Activated CD4-positive, alpha-beta T cell treated with anti-CD3 and anti-CD28 coated beads for 1 hour (primary cell): Measurements from ENCODE around the gene FRAS1.
"Not testable (repeated sequence)": the region's sequence is repeated elsewhere in the genome, so short reads cannot be mapped to it uniquely, and the experiment has no call there.

Experiments used
- DNase-seq: peaks from one replicate; pipeline ENCODE4 v3.0.0-alpha.2; 2020

The FRAS1 gene

DNA sequence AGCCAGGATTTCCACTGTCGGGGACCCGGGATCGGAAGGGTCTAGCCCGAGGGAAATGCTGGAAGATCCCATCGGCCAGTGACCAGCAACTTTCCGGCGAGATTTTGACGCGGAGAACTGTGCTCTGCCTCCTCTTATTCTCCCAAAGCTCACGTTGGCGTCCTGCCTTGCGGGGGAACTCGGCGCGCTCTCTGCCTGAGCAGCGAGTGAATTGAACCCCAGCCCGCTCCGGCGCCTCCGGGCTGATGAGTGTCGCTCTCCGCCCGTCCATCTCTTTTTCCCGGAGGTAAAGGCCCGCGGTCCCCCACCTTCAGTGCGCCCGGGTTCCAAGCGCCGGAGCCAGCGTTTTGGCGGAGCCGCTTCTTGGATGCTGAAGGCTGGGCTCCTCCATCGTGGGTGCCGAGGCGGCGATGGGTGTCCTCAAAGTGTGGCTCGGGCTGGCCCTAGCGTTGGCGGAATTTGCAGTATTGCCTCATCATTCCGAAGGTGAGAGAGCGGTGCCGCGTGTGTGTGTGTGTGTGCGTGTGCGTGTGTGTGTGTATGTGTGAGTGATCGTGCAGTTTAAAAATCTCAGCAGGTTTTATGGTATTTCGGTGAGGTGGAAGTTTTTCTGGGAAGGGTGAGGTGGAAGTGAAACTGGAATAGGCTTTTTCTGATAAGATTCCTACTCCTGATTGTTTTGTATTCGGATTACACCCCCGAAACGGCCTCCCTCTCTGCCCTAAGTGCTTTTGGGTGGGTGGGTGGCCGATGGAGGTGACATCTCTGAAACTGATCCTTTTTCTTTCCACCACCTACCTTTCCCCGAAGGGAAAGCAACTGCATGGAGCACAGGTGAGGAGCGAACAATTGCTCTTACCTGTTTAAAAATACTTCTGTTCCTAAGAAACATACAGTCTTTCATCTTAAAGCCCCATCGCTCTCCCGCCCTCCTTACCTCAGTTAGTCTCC is 752 bp downstream of the FRAS1 start:
- DNase-seq: no peak

GRCh38 chr4:78058591-78059523 is 1.7 kb downstream of the FRAS1 start:
- no peak for DNase-seq

- no peak for DNase-seq
These were observed 2.4 kb downstream of the FRAS1 start for GRCh38 chr4:78059524-78059889.

DNA sequence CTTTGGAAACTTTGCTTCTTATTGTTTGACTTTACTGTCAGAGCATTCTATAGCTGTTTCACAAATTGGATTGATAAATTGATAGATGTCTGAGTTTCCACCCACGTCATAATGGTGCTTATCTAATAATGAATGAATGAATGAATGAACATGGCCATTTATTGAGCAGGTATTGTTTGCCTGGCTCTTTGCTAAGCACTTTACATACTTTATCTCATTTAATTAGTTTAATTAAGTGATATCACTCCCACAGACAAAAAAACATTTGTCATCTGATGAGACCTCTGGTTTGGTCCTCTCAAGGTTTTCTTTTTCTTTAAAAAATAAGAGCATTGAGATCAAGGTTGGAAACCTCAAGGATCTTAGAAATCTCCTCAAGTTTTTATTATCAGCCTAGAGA is 2.8 kb downstream of the FRAS1 start:
- DNase-seq: no peak

DNA sequence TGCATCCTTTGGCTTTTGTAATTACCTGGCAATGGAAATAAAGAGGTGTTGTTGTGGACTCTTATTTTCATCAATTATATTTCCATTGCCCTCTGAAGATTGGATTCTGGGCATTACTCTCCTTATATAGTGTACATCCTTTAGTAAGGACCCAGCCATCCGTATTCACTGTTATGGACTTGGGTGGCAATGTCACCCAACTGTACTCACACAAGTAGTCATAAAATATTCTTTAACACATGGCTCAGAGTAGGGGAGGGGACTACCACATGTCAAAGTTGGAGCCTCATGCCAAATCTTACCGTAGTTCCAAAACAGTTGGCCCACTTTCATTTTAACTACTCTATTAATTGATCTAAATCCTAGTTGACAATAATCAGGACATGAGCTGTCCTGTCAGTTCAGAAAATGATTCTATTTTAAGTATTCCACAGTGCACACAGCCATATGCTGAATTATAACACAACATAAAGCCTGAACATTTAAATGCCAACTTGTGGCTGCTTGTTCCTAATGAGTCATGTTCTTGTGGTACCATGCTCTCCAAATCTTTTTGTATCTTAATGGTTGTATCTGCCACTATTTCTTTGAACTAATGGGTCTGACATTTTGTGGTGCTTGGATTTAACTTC is 4.9 kb downstream of the FRAS1 start:
- no peak for DNase-seq

DNA sequence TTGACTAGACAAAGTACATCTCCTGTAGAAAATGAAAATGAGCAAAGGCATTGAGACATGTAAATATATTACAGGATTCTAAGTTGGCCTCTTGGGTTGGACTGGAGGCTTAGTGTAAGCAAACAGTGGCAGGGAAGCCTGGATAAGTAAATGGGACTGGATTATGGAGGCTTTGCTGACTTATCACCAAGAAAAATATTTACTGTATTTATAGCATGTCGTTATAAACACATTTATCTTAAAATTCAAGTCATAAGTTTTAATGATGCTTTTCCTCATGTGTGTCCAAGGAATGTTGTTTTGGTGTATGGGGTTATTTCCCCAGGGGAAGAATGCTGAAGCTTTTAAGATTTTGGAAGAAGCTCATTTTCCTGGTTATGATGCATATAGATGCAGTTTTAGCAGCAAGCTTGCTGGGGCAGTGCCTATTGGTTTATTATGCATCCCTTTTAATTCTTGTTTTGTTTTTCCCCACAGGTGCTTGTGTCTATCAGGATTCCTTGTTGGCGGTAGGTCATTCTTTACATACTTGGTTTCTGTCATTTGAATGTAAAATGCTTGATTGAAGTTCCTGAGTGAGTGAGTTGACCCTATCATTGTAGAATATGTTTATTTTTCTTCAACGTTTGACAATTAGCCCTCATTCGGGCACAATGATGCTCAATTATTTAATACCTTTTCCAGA is 8.5 kb downstream of the FRAS1 start:
- DNase-seq: no peak

DNA sequence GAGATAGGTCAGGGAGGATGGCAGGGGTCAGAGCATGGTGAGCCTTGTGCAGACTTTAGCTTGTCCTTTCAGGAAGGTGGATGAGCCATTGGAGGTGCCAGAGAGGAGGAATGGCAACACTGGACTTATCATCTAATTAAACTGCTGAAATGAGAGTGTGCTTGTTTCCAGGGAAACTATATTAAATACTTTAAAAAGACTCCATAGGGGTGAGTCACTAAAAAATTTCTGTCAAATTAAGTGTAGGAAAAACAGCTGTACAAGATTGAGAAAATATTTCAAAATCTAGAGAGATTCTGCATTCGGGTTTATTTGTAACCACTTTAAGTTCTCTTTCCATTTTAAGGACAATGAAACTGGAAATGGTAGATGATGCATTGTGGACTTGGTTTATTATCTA is 11.4 kb downstream of the FRAS1 start:
- no peak for DNase-seq

DNA sequence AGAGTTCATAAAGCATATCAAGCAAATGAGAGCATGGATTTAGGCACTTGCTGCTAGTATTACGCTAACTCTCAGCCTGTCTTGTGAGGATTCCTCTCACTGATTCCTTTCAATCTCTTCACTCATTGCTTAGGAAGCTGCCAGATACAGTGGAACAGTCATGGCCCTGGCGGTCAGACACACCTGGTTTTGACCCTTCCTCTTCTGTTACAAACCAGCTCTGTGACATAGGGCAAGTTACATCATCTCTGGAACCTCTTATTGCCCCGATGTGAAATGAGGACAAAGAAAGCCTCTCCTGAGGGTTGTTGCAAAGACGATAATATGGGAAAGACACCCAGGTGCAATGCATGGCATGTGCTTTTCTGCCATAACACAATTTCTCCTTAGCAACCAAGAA is 12.2 kb downstream of the FRAS1 start:
- DNase-seq: no peak

GRCh38 chr4:78069859-78070258 is 12.7 kb downstream of the FRAS1 start:
- no peak for DNase-seq

- no peak for DNase-seq
These were observed 13.7 kb downstream of the FRAS1 start for GRCh38 chr4:78070731-78071282.

GRCh38 chr4:78074759-78075158 is 17.6 kb downstream of the FRAS1 start:
- DNase-seq: no peak

DNA sequence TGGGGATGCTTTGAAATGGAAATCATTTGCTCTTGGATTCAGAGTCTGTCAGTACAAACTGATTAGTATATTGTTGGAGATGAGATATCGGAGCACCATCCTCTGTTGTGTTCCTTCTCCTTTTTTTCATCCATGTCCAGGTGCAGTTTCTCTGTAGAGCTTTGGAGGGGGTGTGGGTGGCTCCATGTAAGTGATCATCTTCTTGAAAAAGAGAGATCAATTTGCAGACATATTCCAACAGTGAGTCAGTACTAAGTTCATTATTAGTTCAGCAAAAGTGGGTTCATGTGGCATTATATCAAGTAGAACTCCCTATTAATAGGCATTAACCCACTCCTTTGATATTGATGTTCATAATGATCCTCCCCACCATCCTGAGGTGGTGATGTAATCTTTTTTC is 18.9 kb downstream of the FRAS1 start:
- DNase-seq: no peak

DNA sequence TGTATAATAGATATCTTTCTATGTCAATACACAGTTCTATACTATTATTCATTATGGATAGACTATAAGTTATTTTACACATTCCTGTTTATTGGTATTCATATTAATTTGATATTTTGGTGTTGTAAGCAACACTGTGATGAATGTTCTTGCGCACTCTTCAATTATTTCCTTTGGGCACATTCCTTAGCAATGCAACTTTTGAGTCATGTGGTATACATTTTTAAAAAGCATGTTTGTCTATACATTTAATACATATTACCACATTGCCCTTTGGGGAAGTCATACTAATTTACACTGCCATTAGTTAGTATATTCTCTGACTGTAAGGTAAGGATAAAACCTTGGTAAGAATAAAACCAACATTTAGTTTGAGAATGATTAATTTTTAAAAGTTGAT is 21.0 kb downstream of the FRAS1 start:
- no peak for DNase-seq

DNA sequence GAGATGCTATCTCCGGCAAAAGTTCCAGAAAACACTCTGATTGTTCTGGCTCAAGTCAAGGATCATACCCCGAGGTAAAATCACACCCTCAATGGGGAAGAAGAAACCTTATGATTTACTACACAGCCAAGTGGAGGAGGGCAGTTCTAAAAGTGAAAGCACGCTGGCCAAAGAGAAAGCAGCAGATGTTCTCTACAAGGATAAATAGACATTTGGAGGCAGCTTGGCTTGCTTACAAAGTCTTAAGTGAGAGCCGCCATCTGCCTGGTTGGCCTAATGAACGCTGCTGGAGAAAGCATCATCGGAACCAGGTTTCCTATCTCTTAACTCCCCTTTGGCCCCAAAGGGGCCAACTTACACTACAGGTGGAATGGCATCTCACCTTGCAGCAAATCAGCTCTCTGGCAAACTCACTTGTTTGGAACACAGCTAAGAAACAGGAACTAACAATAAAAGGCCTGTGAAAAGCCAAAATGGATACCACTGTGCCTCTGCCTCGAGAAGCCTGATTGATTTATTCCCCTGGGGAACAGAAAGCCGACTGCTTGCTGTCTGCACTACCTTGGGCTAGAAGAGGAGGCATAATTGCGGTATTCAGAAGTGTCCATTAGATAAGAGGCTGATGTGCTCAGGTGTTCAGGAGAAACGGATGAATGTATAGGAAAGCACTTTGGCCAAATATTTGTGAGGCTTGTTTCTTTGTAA is 22.8 kb downstream of the FRAS1 start:
- no peak for DNase-seq

DNA sequence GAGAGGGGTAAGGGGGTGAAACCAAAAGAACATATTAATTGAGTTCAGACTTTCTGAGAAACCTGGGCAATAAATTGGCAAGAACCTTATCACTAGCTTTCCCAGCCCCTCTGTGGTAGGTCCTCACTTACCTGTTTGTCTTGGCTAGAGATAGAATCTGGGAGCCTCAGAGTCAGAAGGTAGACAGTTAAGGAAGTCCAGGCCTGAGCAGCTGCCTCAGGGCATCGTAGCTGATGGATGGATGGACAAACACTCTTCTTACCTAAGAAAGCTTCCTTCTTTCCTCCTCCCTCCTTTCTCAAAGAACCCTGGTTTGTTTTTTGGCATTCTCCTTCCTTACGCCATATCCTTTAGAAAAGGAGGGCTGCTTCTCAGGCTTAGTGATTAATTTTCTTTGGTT is 24.4 kb downstream of the FRAS1 start:
- no peak for DNase-seq

DNA sequence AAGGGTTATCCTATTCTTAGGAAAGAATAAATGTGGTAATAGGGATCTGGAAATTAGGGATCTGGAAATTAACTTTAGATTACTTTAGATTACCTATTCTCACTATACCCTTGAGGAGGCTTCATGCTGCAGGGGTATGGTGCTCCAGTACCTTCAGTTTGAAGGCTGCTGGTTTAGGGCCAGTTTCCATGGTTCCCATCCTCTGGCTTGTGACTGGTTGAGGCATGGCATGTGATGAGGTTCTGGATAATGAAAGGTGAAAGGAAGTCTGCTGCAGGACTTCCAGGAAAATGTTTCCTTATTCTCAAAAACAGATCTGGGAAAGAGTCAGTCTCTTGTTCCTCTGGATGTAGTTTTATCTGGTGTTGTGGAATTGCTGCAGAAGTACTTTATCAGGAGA is 25.9 kb downstream of the FRAS1 start:
- DNase-seq: no peak

GRCh38 chr4:78091534-78091933 is 34.4 kb downstream of the FRAS1 start:
- DNase-seq: no peak

DNA sequence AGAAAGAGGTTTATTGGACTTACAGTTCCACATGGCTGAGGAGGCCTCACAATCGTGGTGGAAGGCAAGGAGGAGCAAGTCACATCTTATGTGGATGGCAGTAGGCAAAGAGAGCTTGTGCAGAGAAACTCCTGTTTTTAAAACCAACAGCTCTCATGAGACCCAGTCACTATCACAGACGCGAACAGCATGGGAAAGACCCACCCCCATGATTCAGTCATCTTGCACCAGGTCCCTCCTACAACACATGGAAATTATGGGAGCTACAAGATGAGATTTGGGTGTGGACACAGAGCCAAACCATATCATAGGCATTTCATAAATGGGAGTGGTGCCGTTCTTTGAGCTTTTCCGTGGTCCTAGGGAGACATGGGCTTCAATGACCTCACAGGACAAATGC is 35.2 kb downstream of the FRAS1 start:
- not testable (repeated sequence) for DNase-seq

DNA sequence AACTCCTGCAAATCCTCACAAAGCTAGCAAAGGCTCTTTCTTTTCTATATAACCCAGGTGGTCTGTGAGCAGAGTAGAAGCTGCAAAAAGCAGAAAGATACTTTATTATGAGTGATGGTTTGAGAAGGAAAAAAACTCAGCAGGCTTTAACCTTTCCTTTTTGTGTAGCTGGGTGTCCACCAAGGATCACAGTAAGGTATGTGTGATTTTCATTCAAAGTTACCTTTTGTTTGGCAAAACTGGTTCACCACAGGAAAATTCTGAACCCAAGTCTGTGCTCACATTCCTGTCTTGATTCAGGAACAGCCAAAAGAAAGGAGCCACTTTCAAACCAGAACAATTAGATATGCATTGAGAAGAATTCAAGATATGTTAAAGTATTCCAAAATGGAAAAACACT is 35.7 kb downstream of the FRAS1 start:
- no peak for DNase-seq

GRCh38 chr4:78095081-78095480 is 38.0 kb downstream of the FRAS1 start:
- no peak for DNase-seq

DNA sequence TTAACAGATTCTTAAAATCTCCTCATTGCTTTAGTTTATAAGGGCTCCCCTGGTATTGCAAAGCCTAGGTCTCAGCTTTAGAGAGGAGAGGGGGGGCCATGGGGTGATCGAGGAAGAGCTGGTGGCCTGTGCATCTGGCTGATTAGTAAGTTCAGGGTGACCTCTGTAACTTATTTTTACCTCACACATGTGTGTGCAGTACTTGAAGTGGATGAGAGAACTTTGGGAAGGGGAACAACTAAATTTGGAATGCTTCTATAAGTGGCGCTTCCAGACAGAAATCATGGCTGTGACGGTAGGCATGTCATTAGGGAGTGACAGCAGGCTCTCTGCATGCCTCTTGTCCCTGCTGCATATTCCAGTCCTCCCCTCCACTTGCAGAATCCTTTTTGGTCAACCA is 41.9 kb downstream of the FRAS1 start:
- DNase-seq: no peak

- no peak for DNase-seq
These were observed 42.9 kb downstream of the FRAS1 start for GRCh38 chr4:78100060-78100459.
